HG03095 (cell line): Measurements from ENCODE around the gene TMEM176B.
A peak's percentile ranks its signal among the peaks of the same experiment; 100 is the strongest.

Experiments used
- ATAC-seq: cut with Tn5 transposase; IDR thresholded peaks from one replicate; pipeline ENCODE4 v1.9.1; 2021; ENCODE audit warnings: moderate library complexity; ENCODE audit not compliant: unreplicated experiment

Gene TMEM176B

GRCh38 chr7:150754951-150755350 is 45.2 kb downstream of the TMEM176B start:
- ATAC-seq: peak; percentile 18

GRCh38 chr7:150753826-150754603 is 46.1 kb downstream of the TMEM176B start:
- no peak for ATAC-seq

DNA sequence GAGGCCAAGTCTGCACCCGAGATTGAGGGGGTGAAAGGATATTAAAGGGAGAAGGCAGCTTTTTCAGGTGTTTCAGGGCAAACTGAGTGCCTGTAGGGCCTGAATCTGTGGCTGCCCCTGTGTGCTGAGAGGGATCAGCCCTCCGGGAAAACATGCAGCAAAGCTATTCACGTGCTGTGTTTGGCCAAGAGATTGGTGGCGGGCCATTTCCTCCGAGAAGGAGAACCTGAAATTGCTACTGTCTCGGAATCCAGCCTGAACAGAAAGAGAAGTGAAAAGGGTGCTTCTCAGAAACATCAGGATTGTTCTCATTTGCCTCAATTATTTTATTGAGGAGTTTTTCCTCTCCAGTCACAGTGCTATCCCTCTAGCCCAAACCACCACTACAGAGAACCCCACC is 46.9 kb downstream of the TMEM176B start:
- ATAC-seq: no peak

DNA sequence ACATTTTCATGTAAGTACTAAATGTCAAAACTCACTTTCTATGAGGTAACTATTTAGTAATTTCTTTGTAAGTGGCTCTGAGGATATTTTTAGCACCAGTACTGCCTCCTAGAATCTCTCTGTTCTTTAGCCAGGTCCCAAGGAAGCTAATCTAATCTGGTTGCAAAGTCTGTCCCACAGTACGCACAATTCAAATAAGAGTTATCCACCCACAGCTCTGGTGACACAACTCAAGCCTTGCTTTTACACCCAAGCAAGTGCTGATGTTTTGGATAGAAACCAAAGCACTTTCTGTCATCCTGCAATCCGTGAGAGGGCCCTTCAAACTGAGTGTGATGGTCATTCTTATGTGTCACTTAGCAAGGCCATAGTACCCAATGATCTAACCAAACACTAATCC is 48.5 kb downstream of the TMEM176B start:
- ATAC-seq: no peak

DNA sequence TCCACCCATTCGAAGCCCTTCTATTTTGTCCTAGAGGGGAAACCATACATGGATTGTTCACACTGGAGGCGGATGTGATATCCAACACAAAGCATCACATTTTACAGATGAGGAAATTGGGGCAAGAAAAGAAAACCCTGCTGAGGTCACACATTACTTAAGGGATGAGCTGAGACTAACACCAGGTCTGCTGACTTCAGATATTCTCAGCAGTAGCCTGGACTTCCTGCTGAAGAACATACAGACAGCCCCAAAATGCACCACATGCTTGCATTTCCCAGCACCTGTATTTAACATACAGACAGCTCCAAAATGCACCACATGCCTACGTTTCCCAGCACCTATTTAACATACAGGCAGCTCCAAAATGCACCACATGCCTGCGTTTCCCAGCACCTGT is 51.8 kb downstream of the TMEM176B start:
- no peak for ATAC-seq

DNA sequence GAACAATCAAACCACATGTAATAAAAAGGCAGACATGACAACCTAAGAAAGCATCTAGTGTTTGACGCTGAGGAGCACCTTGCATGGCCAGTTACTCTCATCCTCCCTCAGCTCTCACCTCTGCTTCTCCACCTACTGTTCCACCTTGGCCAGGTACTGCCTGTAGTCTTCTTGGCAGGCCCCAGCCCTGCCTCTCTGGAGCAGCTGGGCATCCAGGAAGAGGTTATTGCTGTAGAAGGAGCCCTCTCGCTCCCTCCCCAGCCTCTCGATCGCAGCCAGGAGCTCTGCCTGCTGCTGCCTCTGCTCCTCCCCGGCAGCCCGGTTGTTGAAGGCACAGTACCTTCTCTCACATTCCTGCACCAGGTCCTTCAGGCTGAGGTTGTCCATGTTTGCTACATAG is 53.2 kb downstream of the TMEM176B start:
- ATAC-seq: no peak

DNA sequence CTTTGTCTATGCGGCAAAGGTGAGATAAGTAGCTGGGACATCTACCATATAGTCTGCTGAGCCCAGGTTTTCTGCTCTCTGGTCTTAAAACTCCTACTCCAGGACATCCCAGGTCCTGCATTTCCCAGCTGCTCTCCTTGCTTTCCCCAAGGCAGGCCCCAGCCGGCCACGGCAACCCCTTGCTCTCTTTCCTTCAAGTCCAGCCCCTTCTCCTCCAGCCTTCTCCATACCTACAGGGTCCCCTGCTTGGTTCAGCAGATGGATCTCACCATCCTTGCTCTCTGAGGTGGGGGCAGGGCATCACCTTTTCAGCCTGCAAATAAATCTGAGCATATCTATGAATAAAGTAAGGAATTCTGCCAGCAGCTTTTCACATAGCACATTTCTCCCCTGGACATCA is 54.3 kb downstream of the TMEM176B start:
- ATAC-seq: no peak

- no peak for ATAC-seq
Measured at GRCh38 chr7:150745086-150745485, 55.1 kb downstream of the TMEM176B start.

DNA sequence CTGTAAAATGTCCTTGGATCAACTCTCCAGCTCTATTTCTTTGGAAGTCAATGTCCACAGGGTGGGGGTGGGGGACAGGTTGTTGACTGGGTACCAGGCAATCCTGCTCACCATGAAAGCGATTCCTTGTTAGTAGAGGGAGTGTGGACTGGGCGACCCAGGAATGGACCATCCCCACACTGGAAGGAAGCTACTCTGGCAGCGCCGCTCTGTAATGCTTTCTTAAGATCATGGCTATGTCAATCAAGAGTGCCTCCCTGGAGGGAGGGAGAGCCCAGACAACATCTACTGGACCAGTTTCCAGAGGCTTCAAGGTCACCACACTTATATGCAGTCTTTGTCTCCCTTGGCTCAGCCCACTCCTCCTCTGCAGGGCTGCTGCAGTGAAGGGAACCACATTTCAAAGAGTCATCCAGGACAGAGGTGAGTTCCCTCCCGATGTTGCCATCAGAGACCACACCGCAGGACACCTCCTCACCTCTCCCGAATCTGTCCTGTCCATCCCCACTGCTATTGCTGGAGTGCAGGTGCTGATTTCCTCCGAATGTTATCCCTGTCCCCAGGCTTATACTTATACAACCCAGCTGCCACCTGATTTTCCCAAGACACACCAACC is 56.0 kb downstream of the TMEM176B start:
- ATAC-seq: no peak

GRCh38 chr7:150742286-150742968 is 57.7 kb downstream of the TMEM176B start:
- ATAC-seq: no peak
